MM.1S (cell line): Measurements from ENCODE around the gene CALCR.

Experiments used
- DNase-seq: peaks from one replicate; pipeline ENCODE4 v3.0.0-alpha.2; 2015
- H2AFZ ChIP-seq: fragments of 300-600 bp; sonication (generic); 2 replicates; pipeline ENCODE4 v1.6.0; 2016; ENCODE audit warnings: antibody characterized with exemption, low read length
- H3F3A ChIP-seq: fragments of 300-600 bp; sonication (generic); 2 replicates; pipeline ENCODE4 v1.6.1; 2016; ENCODE audit warnings: mild to moderate bottlenecking, antibody characterized with exemption, low read length, moderate library complexity, mixed read lengths; ENCODE audit not compliant: insufficient read depth
- H3K27ac ChIP-seq: fragments of 300-600 bp; sonication (generic); 2 replicates; pipeline ENCODE4 v1.5.1; 2016; ENCODE audit warnings: mild to moderate bottlenecking, low read length
- H3K27me3 ChIP-seq: fragments of 300-600 bp; sonication (generic); replicated peaks from 2 replicates; pipeline ENCODE4 v1.6.0; 2016; ENCODE audit warnings: low read length; ENCODE audit not compliant: insufficient read depth
- H3K36me3 ChIP-seq: fragments of 300-600 bp; sonication (generic); replicated peaks from 2 replicates; pipeline ENCODE4 v1.6.1; 2016; ENCODE audit warnings: mild to moderate bottlenecking, low read length, mixed read lengths; ENCODE audit not compliant: insufficient read depth
- H3K4me1 ChIP-seq: fragments of 300-600 bp; sonication (generic); 2 replicates; pipeline ENCODE4 v1.6.1; 2016; ENCODE audit warnings: low read length, mixed read lengths
- H3K4me2 ChIP-seq: fragments of 300-600 bp; sonication (generic); 2 replicates; pipeline ENCODE4 v1.6.0; 2016; ENCODE audit warnings: low read depth, low read length
- H3K4me3 ChIP-seq: fragments of 300-600 bp; sonication (generic); 2 replicates; pipeline ENCODE4 v1.5.1; 2016; ENCODE audit warnings: low read length, mixed read lengths
- H3K79me2 ChIP-seq: fragments of 300-600 bp; sonication (generic); 2 replicates; pipeline ENCODE4 v1.6.1; 2016; ENCODE audit warnings: mixed run types, low read length, mixed read lengths
- H3K9ac ChIP-seq: fragments of 300-600 bp; sonication (generic); 2 replicates; pipeline ENCODE4 v1.6.1; 2016; ENCODE audit warnings: low read length, mixed read lengths
- H3K9me2 ChIP-seq: fragments of 300-600 bp; sonication (generic); replicated peaks from 2 replicates; pipeline ENCODE4 v1.6.1; 2016; ENCODE audit warnings: mild to moderate bottlenecking, low read length, mixed read lengths; ENCODE audit not compliant: insufficient read depth
- H3K9me3 ChIP-seq: fragments of 300-600 bp; sonication (generic); replicated peaks from 2 replicates; pipeline ENCODE4 v1.6.1; 2016; ENCODE audit warnings: mild to moderate bottlenecking, low read length, mixed read lengths; ENCODE audit not compliant: insufficient read depth
- H4K20me1 ChIP-seq: fragments of 300-600 bp; sonication (generic); 2 replicates; pipeline ENCODE4 v1.6.1; 2016; ENCODE audit warnings: mild to moderate bottlenecking, low read length, moderate library complexity, mixed read lengths; ENCODE audit not compliant: insufficient read depth
- EZH2 ChIP-seq: fragments of 300-600 bp; sonication (generic); optimal IDR thresholded peaks from 2 replicates; pipeline ENCODE3; 2017; ENCODE audit warnings: low read depth, mild to moderate bottlenecking, antibody characterized with exemption, low read length, mixed read lengths
- EZH2phosphoT487 ChIP-seq: fragments of 300-600 bp; sonication (generic); IDR thresholded peaks from 2 replicates; pipeline ENCODE4 v1.6.1; 2018; ENCODE audit warnings: antibody characterized with exemption, low read length
- TF ChIP-seq, protein P1 (sequence below): fragments of 300-600 bp; sonication (generic); IDR thresholded peaks from 2 replicates; pipeline ENCODE4 v1.5.1; 2016; ENCODE audit warnings: antibody characterized with exemption, low read length, mixed read lengths

CALCR gene

DNA sequence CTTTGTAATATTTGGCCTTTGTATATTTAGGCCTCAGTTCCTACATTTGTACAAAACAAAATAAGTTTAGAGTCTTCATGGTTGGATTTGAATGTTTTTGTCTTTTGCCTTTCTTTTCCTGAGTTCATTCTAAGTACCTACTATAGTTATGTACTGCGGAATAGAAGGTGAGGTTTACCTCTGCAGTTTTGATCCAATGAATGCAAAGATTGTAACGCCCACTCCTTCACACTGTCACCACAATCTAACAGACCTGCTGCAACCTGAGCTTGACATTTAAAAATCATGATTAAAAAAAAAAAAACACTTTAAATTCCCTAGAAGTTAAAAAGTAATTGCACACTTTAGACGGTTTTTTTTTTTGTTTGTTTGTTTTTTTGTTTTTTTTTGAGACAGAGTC, 145.0 kb downstream of the CALCR start:
- no peaks in the 10 kb centered on the region for H3K27me3 ChIP-seq

DNA sequence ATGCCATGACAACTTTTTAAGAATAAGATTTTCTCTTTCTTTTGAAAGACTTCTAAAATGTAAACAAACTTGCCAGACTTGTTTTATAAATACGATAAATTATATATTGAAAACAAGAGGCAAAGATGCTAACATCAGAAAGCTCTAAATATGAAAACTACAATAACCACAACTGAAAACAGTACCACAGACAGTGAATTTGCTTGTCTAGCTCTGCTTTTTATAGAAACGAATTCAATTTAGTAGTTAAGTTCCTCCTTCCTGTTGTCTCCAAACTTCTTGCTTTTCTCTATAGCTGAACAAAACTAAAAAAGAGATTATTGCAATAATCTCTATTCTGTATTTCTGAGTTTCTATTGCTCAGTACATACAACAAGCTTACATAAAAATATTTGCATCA, 147.4 kb downstream of the CALCR start:
- Histone ChIP-seq H3K4me3 (peak overlapping the region; percentile 9; the same call in 1 of the 2 replicates), H3K4me1 (peaks cover 31% of the 10 kb centered on the region), H3K9ac (no peak overlapping the region), H3K79me2 (no peaks in the 10 kb centered on the region), H3K4me2 (peak overlapping the region; percentile 49), H3K9me3 (no peaks in the 10 kb centered on the region), H3K9me2 (no peaks in the 10 kb centered on the region), H3K27me3 (no peaks in the 10 kb centered on the region), H3K36me3 (no peaks in the 10 kb centered on the region), H2AFZ (no peak overlapping the region), H3K27ac (peak overlapping the region; percentile 12; the same call in 1 of the 2 replicates), H4K20me1 (no peaks in the 10 kb centered on the region), H3F3A (peaks cover 8% of the 10 kb centered on the region)
- no peak for TF ChIP-seq EZH2
- TF ChIP-seq EZH2phosphoT487 = no peak
- TF ChIP-seq, protein P1, sequence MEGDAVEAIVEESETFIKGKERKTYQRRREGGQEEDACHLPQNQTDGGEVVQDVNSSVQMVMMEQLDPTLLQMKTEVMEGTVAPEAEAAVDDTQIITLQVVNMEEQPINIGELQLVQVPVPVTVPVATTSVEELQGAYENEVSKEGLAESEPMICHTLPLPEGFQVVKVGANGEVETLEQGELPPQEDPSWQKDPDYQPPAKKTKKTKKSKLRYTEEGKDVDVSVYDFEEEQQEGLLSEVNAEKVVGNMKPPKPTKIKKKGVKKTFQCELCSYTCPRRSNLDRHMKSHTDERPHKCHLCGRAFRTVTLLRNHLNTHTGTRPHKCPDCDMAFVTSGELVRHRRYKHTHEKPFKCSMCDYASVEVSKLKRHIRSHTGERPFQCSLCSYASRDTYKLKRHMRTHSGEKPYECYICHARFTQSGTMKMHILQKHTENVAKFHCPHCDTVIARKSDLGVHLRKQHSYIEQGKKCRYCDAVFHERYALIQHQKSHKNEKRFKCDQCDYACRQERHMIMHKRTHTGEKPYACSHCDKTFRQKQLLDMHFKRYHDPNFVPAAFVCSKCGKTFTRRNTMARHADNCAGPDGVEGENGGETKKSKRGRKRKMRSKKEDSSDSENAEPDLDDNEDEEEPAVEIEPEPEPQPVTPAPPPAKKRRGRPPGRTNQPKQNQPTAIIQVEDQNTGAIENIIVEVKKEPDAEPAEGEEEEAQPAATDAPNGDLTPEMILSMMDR = no peak
- DNase-seq = peak; percentile 44

More for the DNA sequence above, 145.0 kb downstream of the CALCR start:
- Histone ChIP-seq H3K27ac (no peak overlapping the region), H3K9me2 (no peaks in the 10 kb centered on the region), H3F3A (peaks cover 8% of the 10 kb centered on the region), H3K36me3 (no peaks in the 10 kb centered on the region), H2AFZ (no peak overlapping the region), H3K9ac (no peak overlapping the region), H3K79me2 (no peaks in the 10 kb centered on the region), H3K4me1 (peaks cover 31% of the 10 kb centered on the region), H4K20me1 (no peaks in the 10 kb centered on the region), H3K4me2 (no peak overlapping the region), H3K9me3 (no peaks in the 10 kb centered on the region), H3K4me3 (no peak overlapping the region)
- no peak for DNase-seq
- TF ChIP-seq EZH2 (no peak), EZH2phosphoT487 (no peak)
- TF ChIP-seq, protein P1 = no peak

DNA sequence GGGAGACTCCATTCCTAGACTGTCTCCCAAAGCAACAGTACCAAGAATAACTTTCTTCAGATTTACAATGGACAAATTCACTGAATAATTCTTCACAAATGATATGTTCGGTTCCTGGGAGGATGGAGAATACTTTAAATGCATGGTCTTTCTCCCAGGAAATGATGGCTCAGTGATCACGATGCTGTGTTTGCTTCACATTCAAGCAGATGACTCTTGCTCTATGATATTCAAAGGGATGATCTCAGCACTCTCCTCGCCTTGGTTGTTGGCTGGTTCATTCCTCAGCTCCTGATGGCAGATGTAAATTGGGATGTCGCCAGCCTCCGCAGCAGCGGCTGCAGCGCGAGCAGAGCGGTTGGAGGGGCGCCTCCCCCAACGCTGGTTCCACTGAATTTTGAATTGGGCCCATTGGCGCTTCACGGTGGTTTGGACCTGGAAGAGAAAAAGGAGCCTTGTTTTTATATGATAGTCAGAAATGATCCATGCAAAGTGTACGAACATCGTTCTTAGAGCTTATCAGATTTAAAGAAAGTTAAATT, 148.3 kb downstream of the CALCR start:
- H3K4me3 ChIP-seq = no peak overlapping the region
- no peaks in the 10 kb centered on the region for H3K27me3 ChIP-seq
- H3K36me3 ChIP-seq = no peaks in the 10 kb centered on the region
- H2AFZ ChIP-seq = no peak overlapping the region
- DNase-seq = no peak
- H3K4me2 ChIP-seq = peak overlapping the region; percentile 49; the same call in 1 of the 2 replicates
- H3K4me1 ChIP-seq = peaks cover 30% of the 10 kb centered on the region
- no peaks in the 10 kb centered on the region for H3K9me3 ChIP-seq
- TF ChIP-seq EZH2phosphoT487 (no peak), EZH2 (no peak)
- TF ChIP-seq, protein P1 = no peak
- H3K9me2 ChIP-seq = no peaks in the 10 kb centered on the region
- no peaks in the 10 kb centered on the region for H3K79me2 ChIP-seq
- H3F3A ChIP-seq = peaks cover 8% of the 10 kb centered on the region
- H3K27ac ChIP-seq = no peak overlapping the region
- H3K9ac ChIP-seq = no peak overlapping the region
- no peaks in the 10 kb centered on the region for H4K20me1 ChIP-seq
